Measurements from ENCODE around the gene CRK. TPM values are rescaled to one million over a fixed set of nuclear protein-coding genes. Genes with fewer than 3 reads are reported as not detected.
A peak's percentile ranks its signal among the peaks of the same experiment; 100 is the strongest.

CRK gene
- total and polyA plus RNA-seq, 5 donors from 2014 or later: 15.3 to 33.0 (median 24.9) TPM

GRCh38 chr17:1473841-1474240 lies 17.8 kb upstream of the CRK start:
- no peak overlapping the region for H3K27ac ChIP-seq (ENCODE audit: insufficient read depth, low read length, poor library complexity, severe bottlenecking)
- H3K9me3 ChIP-seq (ENCODE audit: control insufficient read depth in 2 of 2, low read length in 2 of 2): no peaks in the 10 kb centered on the region
- peak overlapping the region in 2 of 4 donors; percentile 13 to 38 for H3K4me3 Mint-ChIP-seq
- peaks cover 0 to under 1% (median 0%) of the 10 kb centered on the region in 7 donors for H3K9me3 Mint-ChIP-seq
- H3K36me3 Mint-ChIP-seq: peaks cover 18% of the 10 kb centered on the region
- ATAC-seq (ENCODE audit: low read depth in 2 of 2) (peak; percentile 60 to 61), DNase-seq (peak in 1 of 3 donors; percentile 50)
- no peaks in the 10 kb centered on the region for H3K27me3 Mint-ChIP-seq
- H3K4me1 Mint-ChIP-seq: peaks cover 0 to 19% (median 5%) of the 10 kb centered on the region in 4 donors
- H3K27me3 ChIP-seq (ENCODE audit: control insufficient read depth, insufficient read depth, low read length): no peaks in the 10 kb centered on the region
- no peaks in the 10 kb centered on the region for H3K4me1 ChIP-seq (ENCODE audit: control insufficient read depth, insufficient read depth, low read length, poor library complexity, severe bottlenecking)
- H3K4me3 ChIP-seq (ENCODE audit: low read depth, low read length): no peak overlapping the region
- H3K27ac Mint-ChIP-seq: peak overlapping the region in 1 of 3 donors; percentile 80
- H3K36me3 ChIP-seq (ENCODE audit: control insufficient read depth, insufficient read depth, low read length): peaks cover 12% of the 10 kb centered on the region

GRCh38 chr17:1473170-1473569 lies 17.1 kb upstream of the CRK start:
- Mint-ChIP-seq H3K27me3 (no peaks in the 10 kb centered on the region), H3K4me3 (no peak overlapping the region), H3K9me3 (peaks cover 0 to 1% (median 0%) of the 10 kb centered on the region in 7 donors), H3K27ac (peak overlapping the region in 1 of 3 donors; percentile 41), H3K4me1 (peaks cover 0 to 19% (median 6%) of the 10 kb centered on the region in 4 donors), H3K36me3 (peaks cover 21% of the 10 kb centered on the region)
- Histone ChIP-seq H3K27me3 (ENCODE audit: control insufficient read depth, insufficient read depth, low read length) (no peaks in the 10 kb centered on the region), H3K27ac (ENCODE audit: insufficient read depth, low read length, poor library complexity, severe bottlenecking) (no peak overlapping the region), H3K4me1 (ENCODE audit: control insufficient read depth, insufficient read depth, low read length, poor library complexity, severe bottlenecking) (no peaks in the 10 kb centered on the region), H3K9me3 (ENCODE audit: control insufficient read depth in 2 of 2, low read length in 2 of 2) (no peaks in the 10 kb centered on the region), H3K36me3 (ENCODE audit: control insufficient read depth, insufficient read depth, low read length) (peaks cover 13% of the 10 kb centered on the region), H3K4me3 (ENCODE audit: low read depth, low read length) (no peak overlapping the region)
- ATAC-seq (ENCODE audit: low read depth in 2 of 2) (peak; percentile 37 to 46), DNase-seq (peak in 1 of 3 donors; percentile 55)

DNA sequence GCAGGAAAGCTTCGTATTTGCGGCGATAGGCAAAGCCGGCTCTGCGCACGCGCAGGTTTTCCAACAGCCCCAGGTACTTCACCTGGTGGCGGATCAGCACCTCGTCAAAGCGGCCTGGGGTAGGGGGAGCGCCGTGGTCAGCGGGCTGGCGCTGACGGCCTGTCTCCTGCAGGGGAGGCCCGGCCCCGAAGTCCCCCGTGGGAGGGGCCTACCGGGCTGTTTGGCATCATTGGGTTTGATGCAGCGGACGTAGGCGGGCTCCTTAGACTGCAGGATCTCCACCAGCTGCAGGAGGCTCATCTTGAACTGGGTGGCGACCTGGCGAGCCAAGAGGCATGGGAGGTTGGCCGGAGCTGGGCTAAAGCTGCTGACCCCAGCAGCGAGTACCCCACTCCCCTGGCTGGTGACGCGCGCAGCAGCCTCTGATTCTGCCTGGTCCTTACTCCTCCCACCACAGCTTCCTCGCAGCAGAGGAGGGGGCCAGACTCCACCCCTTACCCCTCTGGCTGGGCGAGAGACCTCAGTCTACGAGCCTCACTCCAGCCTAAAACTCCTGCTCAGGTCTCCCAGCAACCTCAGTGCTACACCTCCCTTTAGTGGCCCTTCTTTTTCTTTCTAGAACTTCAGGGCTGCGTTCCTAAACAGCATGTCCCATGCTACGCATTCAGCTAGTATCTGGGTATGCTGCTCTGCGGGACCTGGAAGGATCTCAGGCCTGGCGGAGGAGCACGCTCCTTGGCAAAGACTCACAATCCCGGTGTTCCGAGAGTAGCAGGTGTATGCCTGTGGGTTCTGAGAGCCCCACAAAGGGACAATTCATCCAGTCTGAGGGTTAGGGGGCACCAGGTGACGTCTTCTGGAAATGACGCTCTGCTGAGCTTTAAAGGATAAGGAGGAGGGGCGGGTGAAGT lies 16.1 kb upstream of the CRK start:
- H3K36me3 Mint-ChIP-seq: peaks cover 18% of the 10 kb centered on the region
- no peak overlapping the region for H3K27ac Mint-ChIP-seq

GRCh38 chr17:1471490-1471889 lies 15.5 kb upstream of the CRK start:
- no peak overlapping the region for H3K27ac Mint-ChIP-seq
- H3K4me1 ChIP-seq (ENCODE audit: control insufficient read depth, insufficient read depth, low read length, poor library complexity, severe bottlenecking): no peaks in the 10 kb centered on the region
- ATAC-seq (ENCODE audit: low read depth in 2 of 2): no peak
- H3K4me3 Mint-ChIP-seq: no peak overlapping the region
- no peaks in the 10 kb centered on the region for H3K27me3 ChIP-seq (ENCODE audit: control insufficient read depth, insufficient read depth, low read length)
- peaks cover 0 to 19% (median 6%) of the 10 kb centered on the region in 4 donors for H3K4me1 Mint-ChIP-seq
- H3K4me3 ChIP-seq (ENCODE audit: low read depth, low read length): no peak overlapping the region
- H3K36me3 Mint-ChIP-seq: peaks cover 18% of the 10 kb centered on the region
- peaks cover 13% of the 10 kb centered on the region for H3K36me3 ChIP-seq (ENCODE audit: control insufficient read depth, insufficient read depth, low read length)
- H3K9me3 ChIP-seq (ENCODE audit: control insufficient read depth in 2 of 2, low read length in 2 of 2): no peaks in the 10 kb centered on the region
- H3K27ac ChIP-seq (ENCODE audit: insufficient read depth, low read length, poor library complexity, severe bottlenecking): no peak overlapping the region
- peaks cover 0 to 1% (median 0%) of the 10 kb centered on the region in 7 donors for H3K9me3 Mint-ChIP-seq
- no peaks in the 10 kb centered on the region for H3K27me3 Mint-ChIP-seq
- no peak for DNase-seq

More for the DNA sequence above, 16.1 kb upstream of the CRK start:
- Histone ChIP-seq H3K27ac (ENCODE audit: insufficient read depth, low read length, poor library complexity, severe bottlenecking) (no peak overlapping the region), H3K9me3 (ENCODE audit: control insufficient read depth in 2 of 2, low read length in 2 of 2) (no peaks in the 10 kb centered on the region), H3K4me1 (ENCODE audit: control insufficient read depth, insufficient read depth, low read length, poor library complexity, severe bottlenecking) (no peaks in the 10 kb centered on the region), H3K27me3 (ENCODE audit: control insufficient read depth, insufficient read depth, low read length) (no peaks in the 10 kb centered on the region), H3K36me3 (ENCODE audit: control insufficient read depth, insufficient read depth, low read length) (peaks cover 13% of the 10 kb centered on the region), H3K4me3 (ENCODE audit: low read depth, low read length) (no peak overlapping the region)
- ATAC-seq (ENCODE audit: low read depth in 2 of 2) (no peak), DNase-seq (no peak)
- H3K9me3 Mint-ChIP-seq: peaks cover 0 to 1% (median 0%) of the 10 kb centered on the region in 7 donors
- H3K27me3 Mint-ChIP-seq: no peaks in the 10 kb centered on the region
- H3K4me3 Mint-ChIP-seq: no peak overlapping the region
- H3K4me1 Mint-ChIP-seq: peaks cover 0 to 19% (median 6%) of the 10 kb centered on the region in 4 donors

DNA sequence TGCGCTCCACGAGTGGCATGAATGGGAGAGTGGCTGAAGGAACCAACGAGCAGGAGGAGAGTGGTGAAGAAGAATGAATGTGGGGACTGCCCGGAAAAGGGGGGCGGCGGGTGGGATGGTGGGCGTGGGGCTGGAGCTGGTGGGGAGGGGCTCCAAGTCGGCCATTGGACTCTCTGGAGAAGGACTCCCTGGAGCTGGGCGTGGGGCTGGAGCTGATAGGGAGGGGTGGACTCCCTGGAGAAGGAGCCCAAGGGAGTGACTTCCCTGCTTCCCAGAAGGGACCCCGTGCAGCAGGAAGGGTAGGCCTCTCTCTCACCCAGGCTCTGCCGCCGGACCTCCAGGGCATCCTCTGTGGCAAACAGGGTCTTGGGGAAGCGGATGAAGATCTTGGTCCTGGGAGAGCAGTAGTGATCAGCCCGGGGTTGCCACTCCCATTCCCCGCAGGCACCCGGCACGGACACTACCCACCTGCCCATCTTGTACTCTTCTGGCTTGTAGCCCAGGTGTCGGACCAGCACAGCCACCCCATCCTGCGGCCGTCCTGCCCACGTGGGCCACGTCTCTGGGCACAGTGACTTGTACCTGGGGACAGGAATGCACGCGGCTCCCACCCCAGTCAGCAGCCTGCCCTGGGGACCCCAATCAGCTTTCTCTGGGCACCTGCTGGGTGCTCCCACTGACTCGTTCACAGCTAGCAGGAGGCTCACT lies 14.9 kb upstream of the CRK start:
- H3K4me1 ChIP-seq (ENCODE audit: control insufficient read depth, insufficient read depth, low read length, poor library complexity, severe bottlenecking): no peaks in the 10 kb centered on the region
- H3K9me3 ChIP-seq (ENCODE audit: control insufficient read depth in 2 of 2, low read length in 2 of 2): no peaks in the 10 kb centered on the region
- peaks cover 13% of the 10 kb centered on the region for H3K36me3 ChIP-seq (ENCODE audit: control insufficient read depth, insufficient read depth, low read length)
- peak overlapping the region in 1 of 3 donors; percentile 77 for H3K27ac Mint-ChIP-seq
- peaks cover 0 to 19% (median 6%) of the 10 kb centered on the region in 4 donors for H3K4me1 Mint-ChIP-seq
- H3K4me3 Mint-ChIP-seq: no peak overlapping the region
- peaks cover 18% of the 10 kb centered on the region for H3K36me3 Mint-ChIP-seq
- H3K4me3 ChIP-seq (ENCODE audit: low read depth, low read length): no peak overlapping the region
- no peak for DNase-seq
- no peak overlapping the region for H3K27ac ChIP-seq (ENCODE audit: insufficient read depth, low read length, poor library complexity, severe bottlenecking)
- H3K27me3 ChIP-seq (ENCODE audit: control insufficient read depth, insufficient read depth, low read length): no peaks in the 10 kb centered on the region
- peaks cover 0 to 1% (median 0%) of the 10 kb centered on the region in 7 donors for H3K9me3 Mint-ChIP-seq
- no peak for ATAC-seq (ENCODE audit: low read depth in 2 of 2)
- no peaks in the 10 kb centered on the region for H3K27me3 Mint-ChIP-seq

- Histone ChIP-seq H3K9me3 (ENCODE audit: control insufficient read depth in 2 of 2, low read length in 2 of 2) (no peaks in the 10 kb centered on the region), H3K36me3 (ENCODE audit: control insufficient read depth, insufficient read depth, low read length) (peaks cover 13% of the 10 kb centered on the region), H3K27ac (ENCODE audit: insufficient read depth, low read length, poor library complexity, severe bottlenecking) (no peak overlapping the region), H3K4me1 (ENCODE audit: control insufficient read depth, insufficient read depth, low read length, poor library complexity, severe bottlenecking) (no peaks in the 10 kb centered on the region), H3K4me3 (ENCODE audit: low read depth, low read length) (no peak overlapping the region), H3K27me3 (ENCODE audit: control insufficient read depth, insufficient read depth, low read length) (no peaks in the 10 kb centered on the region)
- DNase-seq (no peak), ATAC-seq (ENCODE audit: low read depth in 2 of 2) (no peak)
- peaks cover 0 to 1% (median 0%) of the 10 kb centered on the region in 7 donors for H3K9me3 Mint-ChIP-seq
- H3K27me3 Mint-ChIP-seq: no peaks in the 10 kb centered on the region
- H3K36me3 Mint-ChIP-seq: peaks cover 14% of the 10 kb centered on the region
- peaks cover 0 to 16% (median 6%) of the 10 kb centered on the region in 4 donors for H3K4me1 Mint-ChIP-seq
- H3K4me3 Mint-ChIP-seq: no peak overlapping the region
- no peak overlapping the region for H3K27ac Mint-ChIP-seq
These were observed 14.2 kb upstream of the CRK start for GRCh38 chr17:1470071-1470754.

DNA sequence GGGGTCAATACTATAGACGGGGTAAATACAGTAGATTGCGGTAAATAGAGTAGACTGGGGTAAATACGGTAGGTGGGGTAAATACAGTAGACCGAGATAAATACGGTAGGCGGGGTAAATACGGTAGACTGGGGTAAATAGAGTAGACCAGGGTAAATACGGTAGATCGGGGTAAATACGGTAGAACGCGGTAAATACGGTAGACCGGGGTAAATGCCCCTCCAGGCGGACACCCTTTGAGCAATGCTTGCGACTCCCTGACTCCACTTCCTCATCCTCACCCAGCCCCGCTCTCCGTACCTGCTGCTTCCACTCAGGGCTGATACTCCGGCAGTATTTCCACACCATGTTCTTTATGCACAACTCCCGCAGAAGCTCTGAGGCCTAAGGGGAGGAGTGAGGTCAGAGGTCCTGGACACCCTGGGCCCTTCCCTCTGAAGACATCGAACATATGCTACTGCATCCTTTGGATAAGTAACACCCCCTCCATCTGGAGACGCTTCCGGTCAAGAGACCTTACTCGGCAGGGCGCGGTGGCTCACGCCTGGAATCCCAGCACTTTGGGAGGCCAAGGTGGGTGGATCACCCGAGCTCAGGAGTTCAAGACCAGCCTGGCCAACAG lies 13.3 kb upstream of the CRK start:
- no peak for ATAC-seq (ENCODE audit: low read depth in 2 of 2)
- no peak overlapping the region for H3K27ac ChIP-seq (ENCODE audit: insufficient read depth, low read length, poor library complexity, severe bottlenecking)
- peaks cover 13% of the 10 kb centered on the region for H3K36me3 ChIP-seq (ENCODE audit: control insufficient read depth, insufficient read depth, low read length)

More for the DNA sequence above, 13.3 kb upstream of the CRK start:
- Histone ChIP-seq H3K4me3 (ENCODE audit: low read depth, low read length) (no peak overlapping the region), H3K4me1 (ENCODE audit: control insufficient read depth, insufficient read depth, low read length, poor library complexity, severe bottlenecking) (no peaks in the 10 kb centered on the region), H3K27me3 (ENCODE audit: control insufficient read depth, insufficient read depth, low read length) (no peaks in the 10 kb centered on the region), H3K9me3 (ENCODE audit: control insufficient read depth in 2 of 2, low read length in 2 of 2) (no peaks in the 10 kb centered on the region)
- DNase-seq: no peak
- H3K27ac Mint-ChIP-seq: peak overlapping the region in 1 of 3 donors; percentile 83
- H3K4me1 Mint-ChIP-seq: peaks cover 0 to 19% (median 6%) of the 10 kb centered on the region in 4 donors
- no peak overlapping the region for H3K4me3 Mint-ChIP-seq
- peaks cover 14% of the 10 kb centered on the region for H3K36me3 Mint-ChIP-seq
- peaks cover 0 to 1% (median 0%) of the 10 kb centered on the region in 7 donors for H3K9me3 Mint-ChIP-seq
- H3K27me3 Mint-ChIP-seq: no peaks in the 10 kb centered on the region

All from CD4-positive, CD25-positive, alpha-beta regulatory T cell (primary cell).